NCI-H1436 (cell line): Measurements from ENCODE around the gene TMEM167A.

Experiments
- DNase-seq: peaks from one replicate; lab custom pipeline; 2025; lab: John Stamatoyannopoulos, UW

TMEM167A gene

GRCh38 chr5:83076742-83077661, at the start of gene TMEM167A, which contains the start of gene XRCC4:
Gene TMEM167A (minus strand): TSS chr5:83077394. CDS start chr5:83077323, 71 bp downstream.
Gene XRCC4 (plus strand): TSS chr5:83077547. CDS start chr5:83104920, 27,373 bp downstream.
- DNase-seq, result peak; percentile 98

GRCh38 chr5:83126501-83126900, 49.3 kb upstream of the TMEM167A start:
- DNase-seq, result no peak

- no peak for DNase-seq
Observed at GRCh38 chr5:83125560-83125959, 48.4 kb upstream of the TMEM167A start.

- no peak for DNase-seq
Observed at GRCh38 chr5:83124593-83124992, 47.4 kb upstream of the TMEM167A start.

- DNase-seq, result no peak
Observed at GRCh38 chr5:83118976-83119375, 41.8 kb upstream of the TMEM167A start.

- DNase-seq, result no peak
Observed at GRCh38 chr5:83118471-83118870, 41.3 kb upstream of the TMEM167A start.

GRCh38 chr5:83115816-83116215, 38.6 kb upstream of the TMEM167A start:
- DNase-seq, result no peak

- DNase-seq, result no peak
Observed at GRCh38 chr5:83109380-83109779, 32.2 kb upstream of the TMEM167A start.

- DNase-seq, result no peak
Observed at GRCh38 chr5:83107692-83108420, 30.7 kb upstream of the TMEM167A start.

GRCh38 chr5:83104021-83104420, 26.8 kb upstream of the TMEM167A start:
- no peak for DNase-seq

GRCh38 chr5:83102364-83102980, 25.3 kb upstream of the TMEM167A start:
- no peak for DNase-seq

- no peak for DNase-seq
Observed at GRCh38 chr5:83101514-83101913, 24.3 kb upstream of the TMEM167A start.

- DNase-seq, result no peak
Observed at GRCh38 chr5:83099445-83099844, 22.3 kb upstream of the TMEM167A start.

GRCh38 chr5:83099001-83099400, 21.8 kb upstream of the TMEM167A start:
- peak; percentile 73 for DNase-seq

- DNase-seq, result no peak
Observed at GRCh38 chr5:83097689-83098231, 20.6 kb upstream of the TMEM167A start.

- no peak for DNase-seq
Observed at GRCh38 chr5:83096660-83097339, 19.6 kb upstream of the TMEM167A start.

- no peak for DNase-seq
Observed at GRCh38 chr5:83095957-83096539, 18.9 kb upstream of the TMEM167A start.

- DNase-seq, result no peak
Observed at GRCh38 chr5:83095163-83095956, 18.2 kb upstream of the TMEM167A start.

GRCh38 chr5:83093692-83094091, 16.5 kb upstream of the TMEM167A start:
- DNase-seq, result no peak

GRCh38 chr5:83092619-83093018, 15.4 kb upstream of the TMEM167A start:
- no peak for DNase-seq
